Neutrophil (primary cell): ENCODE measurements around the gene ADAMTS6.

Experiments
- H3K27ac ChIP-seq: fragments of 200-600 bp; sonication (generic); 2 replicates; pipeline ENCODE4 v1.5.1; 2016; ENCODE audit warnings: mild to moderate bottlenecking, moderate library complexity
- H3K27me3 ChIP-seq: fragments of 200-600 bp; sonication (generic); 2 replicates; pipeline ENCODE4 v1.6.0; 2016; ENCODE audit warnings: mild to moderate bottlenecking
- H3K36me3 ChIP-seq: fragments of 200-600 bp; sonication (generic); 2 replicates; pipeline ENCODE4 v1.5.1; 2017
- H3K4me1 ChIP-seq, 2 experiments: fragments of 200-600 bp in 1 of 2; sonication (generic) in 1 of 2; 1 replicate in 1 of 2; 2 replicates in 1 of 2; pipeline versions ENCODE4 v1.5.1 to v1.6.1; 2013 to 2016; ENCODE audit warnings: low read depth in 1 of 2, low read length in 1 of 2, mild to moderate bottlenecking in 1 of 2, moderate library complexity in 1 of 2; ENCODE audit not compliant: control insufficient read depth in 1 of 2, insufficient read depth in 1 of 2
- H3K4me3 ChIP-seq, 2 experiments: fragments of 200-600 bp in 1 of 2; sonication (generic) in 1 of 2; 1 replicate in 1 of 2; 2 replicates in 1 of 2; pipeline ENCODE4 v1.5.1; 2013 to 2016; ENCODE audit warnings: low read depth in 1 of 2, low read length in 1 of 2, mild to moderate bottlenecking in 1 of 2, moderate library complexity in 1 of 2
- H3K9me3 ChIP-seq: fragments of 200-600 bp; sonication (generic); 2 replicates; pipeline ENCODE4 v1.5.1; 2016
- TF ChIP-seq, protein P1 (sequence below): fragments of 200-600 bp; sonication (generic); IDR thresholded peaks from 2 replicates; pipeline ENCODE4 v1.5.1; 2016; ENCODE audit warnings: antibody characterized with exemption

ADAMTS6 gene

GRCh38 chr5:65338606-65339151 lies 143.0 kb downstream of the ADAMTS6 start:
- H3K27me3 ChIP-seq, result no peaks in the 10 kb centered on the region
- H3K36me3 ChIP-seq, result no peaks in the 10 kb centered on the region
- H3K4me1 ChIP-seq, result no peaks in the 10 kb centered on the region
- no peak overlapping the region for H3K27ac ChIP-seq
- TF ChIP-seq, protein P1, sequence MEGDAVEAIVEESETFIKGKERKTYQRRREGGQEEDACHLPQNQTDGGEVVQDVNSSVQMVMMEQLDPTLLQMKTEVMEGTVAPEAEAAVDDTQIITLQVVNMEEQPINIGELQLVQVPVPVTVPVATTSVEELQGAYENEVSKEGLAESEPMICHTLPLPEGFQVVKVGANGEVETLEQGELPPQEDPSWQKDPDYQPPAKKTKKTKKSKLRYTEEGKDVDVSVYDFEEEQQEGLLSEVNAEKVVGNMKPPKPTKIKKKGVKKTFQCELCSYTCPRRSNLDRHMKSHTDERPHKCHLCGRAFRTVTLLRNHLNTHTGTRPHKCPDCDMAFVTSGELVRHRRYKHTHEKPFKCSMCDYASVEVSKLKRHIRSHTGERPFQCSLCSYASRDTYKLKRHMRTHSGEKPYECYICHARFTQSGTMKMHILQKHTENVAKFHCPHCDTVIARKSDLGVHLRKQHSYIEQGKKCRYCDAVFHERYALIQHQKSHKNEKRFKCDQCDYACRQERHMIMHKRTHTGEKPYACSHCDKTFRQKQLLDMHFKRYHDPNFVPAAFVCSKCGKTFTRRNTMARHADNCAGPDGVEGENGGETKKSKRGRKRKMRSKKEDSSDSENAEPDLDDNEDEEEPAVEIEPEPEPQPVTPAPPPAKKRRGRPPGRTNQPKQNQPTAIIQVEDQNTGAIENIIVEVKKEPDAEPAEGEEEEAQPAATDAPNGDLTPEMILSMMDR, result no peak
- H3K9me3 ChIP-seq, result no peaks in the 10 kb centered on the region
- H3K4me3 ChIP-seq, result no peak overlapping the region

GRCh38 chr5:65334077-65334476 lies 147.6 kb downstream of the ADAMTS6 start:
- Histone ChIP-seq H3K9me3 (no peaks in the 10 kb centered on the region), H3K27ac (no peak overlapping the region), H3K27me3 (no peaks in the 10 kb centered on the region), H3K36me3 (no peaks in the 10 kb centered on the region), H3K4me1 (no peaks in the 10 kb centered on the region), H3K4me3 (no peak overlapping the region)
- TF ChIP-seq, protein P1, result no peak

DNA sequence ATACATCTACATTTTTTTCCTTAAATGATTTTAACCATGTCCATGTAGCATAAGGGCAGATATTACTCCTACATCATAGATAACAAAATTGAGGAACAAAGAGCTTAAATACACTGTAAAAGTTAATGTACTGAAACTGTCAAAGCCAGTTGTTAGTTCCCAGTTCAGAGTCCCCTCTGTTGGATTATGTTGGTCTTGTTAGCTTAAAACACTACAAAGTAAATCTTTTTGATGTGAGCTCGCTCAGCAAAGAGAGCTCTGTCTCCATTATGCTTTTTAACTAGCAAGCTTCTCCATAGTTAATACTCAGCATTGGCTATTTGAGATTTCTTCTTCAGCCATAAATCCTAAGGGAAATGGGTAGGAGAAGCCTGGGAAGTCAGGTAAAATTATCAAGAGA lies 149.1 kb downstream of the ADAMTS6 start:
- Histone ChIP-seq H3K36me3 (no peaks in the 10 kb centered on the region), H3K4me3 (no peak overlapping the region), H3K27me3 (no peaks in the 10 kb centered on the region), H3K27ac (no peak overlapping the region), H3K4me1 (no peaks in the 10 kb centered on the region), H3K9me3 (no peaks in the 10 kb centered on the region)
- TF ChIP-seq, protein P1, result no peak

GRCh38 chr5:65329266-65329665 lies 152.5 kb downstream of the ADAMTS6 start:
- H3K27ac ChIP-seq, result no peak overlapping the region

GRCh38 chr5:65327582-65327981 lies 154.1 kb downstream of the ADAMTS6 start:
- TF ChIP-seq, protein P1, result no peak

More at GRCh38 chr5:65329266-65329665, 152.5 kb downstream of the ADAMTS6 start:
- no peaks in the 10 kb centered on the region for H3K27me3 ChIP-seq
- no peaks in the 10 kb centered on the region for H3K4me1 ChIP-seq
- no peak overlapping the region for H3K4me3 ChIP-seq
- H3K36me3 ChIP-seq, result no peaks in the 10 kb centered on the region
- H3K9me3 ChIP-seq, result no peaks in the 10 kb centered on the region
- TF ChIP-seq, protein P1, result no peak

More at GRCh38 chr5:65327582-65327981, 154.1 kb downstream of the ADAMTS6 start:
- Histone ChIP-seq H3K9me3 (no peaks in the 10 kb centered on the region), H3K4me1 (no peaks in the 10 kb centered on the region), H3K27ac (no peak overlapping the region), H3K27me3 (no peaks in the 10 kb centered on the region), H3K4me3 (no peak overlapping the region), H3K36me3 (no peaks in the 10 kb centered on the region)
